Measurements from ENCODE around the gene OBSCN. TPM values are rescaled to one million over a fixed set of nuclear protein-coding genes. Genes with fewer than 3 reads are reported as not detected.
"Not testable (repeated sequence)": the region's sequence is repeated elsewhere in the genome, so short reads cannot be mapped to it uniquely, and the experiment has no call there.

OBSCN gene
- total RNA-seq, 1 donor from 2014 or later: 17.5 TPM

- no peak for TF ChIP-seq EZH2 (IDR thresholded peaks at IDR 0.05; ENCODE audit: insufficient read depth, low read length)
- TF ChIP-seq CTCF (IDR thresholded peaks at IDR 0.05; ENCODE audit: insufficient read depth, low read depth, low read length): no peak
- Mint-ChIP-seq H3K36me3 (ENCODE audit: low read depth, unreplicated experiment) (peaks cover 8% of the 10 kb centered on the region), H3K4me3 (ENCODE audit: unreplicated experiment) (no peak overlapping the region), H3K4me1 (ENCODE audit: low read depth, unreplicated experiment) (peaks cover 3% of the 10 kb centered on the region), H3K27ac (ENCODE audit: unreplicated experiment) (no peak overlapping the region), H3K9me3 (ENCODE audit: unreplicated experiment) (no peaks in the 10 kb centered on the region), H3K27me3 (ENCODE audit: low read depth, unreplicated experiment) (no peaks in the 10 kb centered on the region)
- Histone ChIP-seq H3K4me2 (ENCODE audit: low read length) (no peak overlapping the region), H3K9me3 (ENCODE audit: insufficient read depth, low read depth, low read length) (no peaks in the 10 kb centered on the region), H3K9ac (ENCODE audit: low read length) (no peak overlapping the region), H2AFZ (ENCODE audit: low read depth, low read length) (no peak overlapping the region), H3K27ac (ENCODE audit: low read depth, low read length) (no peak overlapping the region), H4K20me1 (ENCODE audit: insufficient read depth, low read length) (no peaks in the 10 kb centered on the region), H3K36me3 (ENCODE audit: insufficient read depth, low read length) (no peaks in the 10 kb centered on the region), H3K4me1 (ENCODE audit: insufficient read depth, low read length) (no peaks in the 10 kb centered on the region), H3K27me3 (ENCODE audit: insufficient read depth, low read length) (no peaks in the 10 kb centered on the region), H3K79me2 (ENCODE audit: insufficient read depth, low read length) (no peaks in the 10 kb centered on the region), H3K4me3 (ENCODE audit: insufficient read depth, low read depth, low read length) (no peak overlapping the region)
- DNase-seq (ENCODE audit: low read depth) (no peak), FAIRE-seq (no peak)
Measured at GRCh38 chr1:228267962-228268880, 60.4 kb downstream of the OBSCN start.

- H3K36me3 Mint-ChIP-seq (ENCODE audit: low read depth, unreplicated experiment): peaks cover 8% of the 10 kb centered on the region
- no peak for DNase-seq (ENCODE audit: low read depth)
- no peaks in the 10 kb centered on the region for H4K20me1 ChIP-seq (ENCODE audit: insufficient read depth, low read length)
- H3K9me3 Mint-ChIP-seq (ENCODE audit: unreplicated experiment): no peaks in the 10 kb centered on the region
- FAIRE-seq: no peak
- H3K4me1 ChIP-seq (ENCODE audit: insufficient read depth, low read length): no peaks in the 10 kb centered on the region
- no peaks in the 10 kb centered on the region for H3K27me3 Mint-ChIP-seq (ENCODE audit: low read depth, unreplicated experiment)
- no peak for TF ChIP-seq EZH2 (IDR thresholded peaks at IDR 0.05; ENCODE audit: insufficient read depth, low read length)
- TF ChIP-seq CTCF (IDR thresholded peaks at IDR 0.05; ENCODE audit: insufficient read depth, low read depth, low read length): no peak
- H3K27ac Mint-ChIP-seq (ENCODE audit: unreplicated experiment): no peak overlapping the region
- H3K27me3 ChIP-seq (ENCODE audit: insufficient read depth, low read length): no peaks in the 10 kb centered on the region
- H3K27ac ChIP-seq (ENCODE audit: low read depth, low read length): no peak overlapping the region
- H3K4me3 ChIP-seq (ENCODE audit: insufficient read depth, low read depth, low read length): no peak overlapping the region
- peaks cover 3% of the 10 kb centered on the region for H3K4me1 Mint-ChIP-seq (ENCODE audit: low read depth, unreplicated experiment)
- no peak overlapping the region for H2AFZ ChIP-seq (ENCODE audit: low read depth, low read length)
- H3K36me3 ChIP-seq (ENCODE audit: insufficient read depth, low read length): no peaks in the 10 kb centered on the region
- no peak overlapping the region for H3K4me3 Mint-ChIP-seq (ENCODE audit: unreplicated experiment)
- H3K79me2 ChIP-seq (ENCODE audit: insufficient read depth, low read length): no peaks in the 10 kb centered on the region
- H3K9me3 ChIP-seq (ENCODE audit: insufficient read depth, low read depth, low read length): no peaks in the 10 kb centered on the region
- H3K9ac ChIP-seq (ENCODE audit: low read length): no peak overlapping the region
- H3K4me2 ChIP-seq (ENCODE audit: low read length): no peak overlapping the region
Measured at GRCh38 chr1:228268881-228269265, 61.0 kb downstream of the OBSCN start.

- H3K4me3 Mint-ChIP-seq (ENCODE audit: unreplicated experiment); H3K36me3 ChIP-seq (ENCODE audit: insufficient read depth, low read length); H3K4me1 Mint-ChIP-seq (ENCODE audit: low read depth, unreplicated experiment); H3K79me2 ChIP-seq (ENCODE audit: insufficient read depth, low read length); DNase-seq (ENCODE audit: low read depth); FAIRE-seq; H3K4me1 ChIP-seq (ENCODE audit: insufficient read depth, low read length); H4K20me1 ChIP-seq (ENCODE audit: insufficient read depth, low read length); H3K27me3 Mint-ChIP-seq (ENCODE audit: low read depth, unreplicated experiment); H3K27me3 ChIP-seq (ENCODE audit: insufficient read depth, low read length); H3K9me3 Mint-ChIP-seq (ENCODE audit: unreplicated experiment); H2AFZ ChIP-seq (ENCODE audit: low read depth, low read length); H3K27ac Mint-ChIP-seq (ENCODE audit: unreplicated experiment); H3K4me3 ChIP-seq (ENCODE audit: insufficient read depth, low read depth, low read length); H3K9me3 ChIP-seq (ENCODE audit: insufficient read depth, low read depth, low read length); H3K36me3 Mint-ChIP-seq (ENCODE audit: low read depth, unreplicated experiment); H3K27ac ChIP-seq (ENCODE audit: low read depth, low read length); H3K4me2 ChIP-seq (ENCODE audit: low read length); H3K9ac ChIP-seq (ENCODE audit: low read length): not testable (repeated sequence)
Measured at GRCh38 chr1:228269431-228269830, 61.6 kb downstream of the OBSCN start.
